ENCODE measurements around the gene PPARGC1A. TPM values are rescaled to one million over a fixed set of nuclear protein-coding genes. Genes with fewer than 3 reads are reported as not detected.

PPARGC1A gene
- total and polyA plus RNA-seq, 7 experiments from 2014 or later: not detected

DNA sequence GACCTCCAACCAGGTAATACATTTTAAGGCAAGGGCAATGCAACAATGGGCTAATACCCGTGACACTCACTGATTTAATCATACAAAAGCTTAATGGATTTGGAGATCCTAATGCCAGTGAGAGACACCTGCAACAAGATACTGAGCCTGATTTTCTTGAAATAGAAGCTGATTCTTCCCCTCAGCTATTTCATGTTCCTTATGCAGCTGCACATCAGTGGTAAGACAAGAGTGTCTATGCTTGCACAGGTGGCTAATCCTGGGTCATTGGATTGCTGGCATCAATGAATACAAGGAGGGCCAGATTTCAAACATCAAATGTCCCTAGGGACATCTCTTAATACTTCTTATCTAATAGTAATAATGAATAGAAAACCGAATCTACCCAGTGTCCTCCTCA lies 139.7 kb downstream of the PPARGC1A start:
- H3K27me3 ChIP-seq (ENCODE audit: control insufficient read depth in 2 of 2, insufficient read depth in 2 of 2, low read length in 2 of 2): no peaks in the 10 kb centered on the region
- H3K4me1 ChIP-seq (ENCODE audit: control insufficient read depth in 2 of 2, insufficient read depth in 2 of 2, low read length in 2 of 2): no peaks in the 10 kb centered on the region
- H3K4me3 Mint-ChIP-seq: no peak overlapping the region
- H3K27me3 Mint-ChIP-seq: peaks cover 0 to 4% (median 0%) of the 10 kb centered on the region in 5 donors
- CTCF ChIA-PET: no interaction called here
- intact Hi-C loops (cut with micrococcal nuclease): no loop called here
- H3K4me1 Mint-ChIP-seq: no peaks in the 10 kb centered on the region
- DNase-seq: no peak
- no peaks in the 10 kb centered on the region for H3K36me3 ChIP-seq (ENCODE audit: control insufficient read depth in 2 of 3, insufficient read depth in 3 of 3, low read length in 3 of 3)
- POLR2A ChIA-PET: no interaction called here
- no peak overlapping the region for H3K4me3 ChIP-seq (ENCODE audit: low read length)
- H3K36me3 Mint-ChIP-seq: no peaks in the 10 kb centered on the region
- no peak for ATAC-seq
- no peak overlapping the region for H3K27ac Mint-ChIP-seq
- H3K9me3 ChIP-seq (ENCODE audit: control insufficient read depth in 2 of 3, low read length in 3 of 3): no peaks in the 10 kb centered on the region
- peaks cover 0 to 5% (median 0%) of the 10 kb centered on the region in 11 donors for H3K9me3 Mint-ChIP-seq
- no peak overlapping the region for H3K27ac ChIP-seq (ENCODE audit: low read depth, low read length)

DNA sequence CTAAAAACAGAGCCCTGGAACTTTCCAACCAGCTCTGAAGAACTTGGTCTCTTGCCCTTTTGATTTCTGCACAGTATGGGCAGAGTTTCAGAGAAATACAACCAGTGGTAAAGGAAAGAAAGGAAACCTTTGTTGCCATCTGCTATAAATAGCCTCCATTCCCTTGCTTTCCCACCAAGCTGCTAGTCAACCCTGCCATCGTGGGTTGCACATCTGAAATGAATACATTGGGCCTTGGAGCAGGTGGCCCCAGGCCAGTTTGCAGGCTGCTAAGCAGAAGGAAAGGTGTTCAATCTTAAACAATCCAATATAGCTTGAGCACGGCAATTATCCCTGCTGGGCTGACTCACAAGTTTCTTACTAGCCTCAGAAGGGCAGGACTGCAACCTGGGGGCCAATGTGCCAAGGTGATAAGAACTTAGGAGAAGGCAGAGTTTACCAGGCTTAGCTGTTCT lies 142.5 kb downstream of the PPARGC1A start:
- H3K4me3 Mint-ChIP-seq: no peak overlapping the region
- no peaks in the 10 kb centered on the region for H3K4me1 Mint-ChIP-seq
- no peak overlapping the region for H3K27ac Mint-ChIP-seq
- intact Hi-C loops (cut with micrococcal nuclease): no loop called here
- no peak for ATAC-seq
- Histone ChIP-seq H3K27ac (ENCODE audit: low read depth, low read length) (no peak overlapping the region), H3K27me3 (ENCODE audit: control insufficient read depth in 2 of 2, insufficient read depth in 2 of 2, low read length in 2 of 2) (no peaks in the 10 kb centered on the region), H3K9me3 (ENCODE audit: control insufficient read depth in 2 of 3, low read length in 3 of 3) (no peaks in the 10 kb centered on the region), H3K4me1 (ENCODE audit: control insufficient read depth in 2 of 2, insufficient read depth in 2 of 2, low read length in 2 of 2) (no peaks in the 10 kb centered on the region), H3K36me3 (ENCODE audit: control insufficient read depth in 2 of 3, insufficient read depth in 3 of 3, low read length in 3 of 3) (no peaks in the 10 kb centered on the region), H3K4me3 (ENCODE audit: low read length) (no peak overlapping the region)
- H3K27me3 Mint-ChIP-seq: no peaks in the 10 kb centered on the region
- POLR2A ChIA-PET: no interaction called here
- H3K36me3 Mint-ChIP-seq: no peaks in the 10 kb centered on the region
- peaks cover 0 to 4% (median 0%) of the 10 kb centered on the region in 11 donors for H3K9me3 Mint-ChIP-seq
- CTCF ChIA-PET: no interaction called here
- DNase-seq: no peak

DNA sequence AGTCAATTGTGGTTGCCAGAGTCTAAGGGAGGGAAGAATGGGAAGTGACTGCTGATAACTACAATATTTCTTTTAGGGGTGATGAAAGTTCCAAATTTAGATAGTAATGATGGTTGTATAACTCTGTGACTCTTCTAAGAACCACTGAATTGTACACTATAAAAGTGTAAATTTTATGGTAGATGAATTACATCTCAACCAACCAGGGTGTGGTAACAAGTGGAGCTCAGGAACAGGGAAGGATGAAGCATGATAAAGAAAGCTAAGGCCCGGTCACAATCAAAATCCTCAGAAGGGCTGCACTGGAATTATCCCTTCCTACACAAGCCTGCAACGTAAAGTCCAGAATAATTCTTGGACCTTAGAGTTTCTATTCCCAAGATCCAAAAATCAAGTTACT lies 143.2 kb downstream of the PPARGC1A start:
- Mint-ChIP-seq H3K4me1 (no peaks in the 10 kb centered on the region), H3K27ac (no peak overlapping the region), H3K4me3 (no peak overlapping the region), H3K9me3 (peaks cover 0 to 4% (median 0%) of the 10 kb centered on the region in 11 donors), H3K27me3 (no peaks in the 10 kb centered on the region), H3K36me3 (no peaks in the 10 kb centered on the region)
- no peaks in the 10 kb centered on the region for H3K4me1 ChIP-seq (ENCODE audit: control insufficient read depth in 2 of 2, insufficient read depth in 2 of 2, low read length in 2 of 2)
- no peaks in the 10 kb centered on the region for H3K36me3 ChIP-seq (ENCODE audit: control insufficient read depth in 2 of 3, insufficient read depth in 3 of 3, low read length in 3 of 3)
- H3K27me3 ChIP-seq (ENCODE audit: control insufficient read depth in 2 of 2, insufficient read depth in 2 of 2, low read length in 2 of 2): no peaks in the 10 kb centered on the region
- ATAC-seq: no peak
- H3K4me3 ChIP-seq (ENCODE audit: low read length): no peak overlapping the region
- POLR2A ChIA-PET: no interaction called here
- intact Hi-C loops (cut with micrococcal nuclease): no loop called here
- no peak overlapping the region for H3K27ac ChIP-seq (ENCODE audit: low read depth, low read length)
- H3K9me3 ChIP-seq (ENCODE audit: control insufficient read depth in 2 of 3, low read length in 3 of 3): no peaks in the 10 kb centered on the region
- DNase-seq: no peak
- CTCF ChIA-PET: no interaction called here

DNA sequence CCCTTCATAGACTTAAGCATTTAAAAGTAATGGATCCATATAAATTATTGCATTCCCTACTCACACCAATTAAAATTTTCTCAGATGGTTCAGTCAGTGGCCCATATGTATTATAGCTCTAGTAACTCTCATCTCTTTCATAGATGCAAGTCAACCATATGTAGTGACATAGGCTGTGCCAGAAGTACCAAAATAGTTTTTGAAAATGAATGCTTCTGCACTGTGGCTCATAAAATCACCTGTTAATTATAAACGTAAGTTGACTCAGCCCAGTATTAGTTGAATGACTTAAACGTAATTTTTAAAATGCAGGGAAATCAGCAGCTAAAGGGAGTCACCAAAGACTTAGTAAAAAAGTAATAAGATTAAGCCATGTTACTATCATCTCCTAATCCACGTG lies 143.8 kb downstream of the PPARGC1A start:
- intact Hi-C loops (cut with micrococcal nuclease): no loop called here
- no peak for ATAC-seq
- H3K36me3 ChIP-seq (ENCODE audit: control insufficient read depth in 2 of 3, insufficient read depth in 3 of 3, low read length in 3 of 3): no peaks in the 10 kb centered on the region
- Mint-ChIP-seq H3K27me3 (no peaks in the 10 kb centered on the region), H3K27ac (no peak overlapping the region), H3K4me1 (no peaks in the 10 kb centered on the region), H3K4me3 (no peak overlapping the region), H3K9me3 (peaks cover 0 to 4% (median 0%) of the 10 kb centered on the region in 11 donors), H3K36me3 (no peaks in the 10 kb centered on the region)
- no peaks in the 10 kb centered on the region for H3K4me1 ChIP-seq (ENCODE audit: control insufficient read depth in 2 of 2, insufficient read depth in 2 of 2, low read length in 2 of 2)
- H3K4me3 ChIP-seq (ENCODE audit: low read length): no peak overlapping the region
- no peak for DNase-seq
- H3K27me3 ChIP-seq (ENCODE audit: control insufficient read depth in 2 of 2, insufficient read depth in 2 of 2, low read length in 2 of 2): no peaks in the 10 kb centered on the region
- H3K27ac ChIP-seq (ENCODE audit: low read depth, low read length): no peak overlapping the region
- ChIA-PET POLR2A (no interaction called here), CTCF (no interaction called here)
- no peaks in the 10 kb centered on the region for H3K9me3 ChIP-seq (ENCODE audit: control insufficient read depth in 2 of 3, low read length in 3 of 3)

DNA sequence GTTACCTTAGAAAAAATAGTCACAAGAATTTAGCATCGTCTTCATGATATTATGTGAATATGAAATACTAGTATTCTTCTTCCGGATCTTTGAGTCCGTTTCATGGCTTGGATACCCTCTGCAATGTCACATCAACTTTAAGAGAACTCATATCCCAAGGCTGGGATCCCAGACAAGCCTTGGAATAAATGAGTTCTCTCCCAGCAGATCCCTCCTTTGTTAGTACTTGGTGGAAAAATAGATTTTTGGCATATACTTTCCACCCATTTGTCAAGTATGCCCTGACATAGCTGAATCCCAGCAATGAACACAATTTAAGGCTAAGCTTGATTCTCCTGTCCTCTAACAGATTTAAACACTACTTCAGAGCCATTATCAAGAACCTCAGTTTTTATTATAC lies 144.5 kb downstream of the PPARGC1A start:
- H3K27ac ChIP-seq (ENCODE audit: low read depth, low read length): no peak overlapping the region
- Mint-ChIP-seq H3K36me3 (no peaks in the 10 kb centered on the region), H3K9me3 (peaks cover 0 to 4% (median 0%) of the 10 kb centered on the region in 11 donors), H3K27ac (no peak overlapping the region), H3K4me1 (no peaks in the 10 kb centered on the region), H3K4me3 (no peak overlapping the region), H3K27me3 (no peaks in the 10 kb centered on the region)
- H3K9me3 ChIP-seq (ENCODE audit: control insufficient read depth in 2 of 3, low read length in 3 of 3): no peaks in the 10 kb centered on the region
- ChIA-PET CTCF (no interaction called here), POLR2A (no interaction called here)
- no peaks in the 10 kb centered on the region for H3K4me1 ChIP-seq (ENCODE audit: control insufficient read depth in 2 of 2, insufficient read depth in 2 of 2, low read length in 2 of 2)
- intact Hi-C loops (cut with micrococcal nuclease): no loop called here
- no peaks in the 10 kb centered on the region for H3K36me3 ChIP-seq (ENCODE audit: control insufficient read depth in 2 of 3, insufficient read depth in 3 of 3, low read length in 3 of 3)
- H3K27me3 ChIP-seq (ENCODE audit: control insufficient read depth in 2 of 2, insufficient read depth in 2 of 2, low read length in 2 of 2): no peaks in the 10 kb centered on the region
- H3K4me3 ChIP-seq (ENCODE audit: low read length): no peak overlapping the region
- ATAC-seq: no peak
- no peak for DNase-seq
